Purkinje cell (primary cell): Measurements from ENCODE around the gene C2CD5. TPM values are rescaled to one million over a fixed set of nuclear protein-coding genes. Genes with fewer than 3 reads are reported as not detected.

ENCODE experiments used
- polyA plus RNA-seq: library from polyadenylated mRNA; unstranded; fragments of >200 nt; fragmentation: Nextera tagmentation; gene quantifications from 2 replicates; pipeline ENCODE4 v1.2.1, GENCODE V29; 2014

Gene C2CD5, protein sequence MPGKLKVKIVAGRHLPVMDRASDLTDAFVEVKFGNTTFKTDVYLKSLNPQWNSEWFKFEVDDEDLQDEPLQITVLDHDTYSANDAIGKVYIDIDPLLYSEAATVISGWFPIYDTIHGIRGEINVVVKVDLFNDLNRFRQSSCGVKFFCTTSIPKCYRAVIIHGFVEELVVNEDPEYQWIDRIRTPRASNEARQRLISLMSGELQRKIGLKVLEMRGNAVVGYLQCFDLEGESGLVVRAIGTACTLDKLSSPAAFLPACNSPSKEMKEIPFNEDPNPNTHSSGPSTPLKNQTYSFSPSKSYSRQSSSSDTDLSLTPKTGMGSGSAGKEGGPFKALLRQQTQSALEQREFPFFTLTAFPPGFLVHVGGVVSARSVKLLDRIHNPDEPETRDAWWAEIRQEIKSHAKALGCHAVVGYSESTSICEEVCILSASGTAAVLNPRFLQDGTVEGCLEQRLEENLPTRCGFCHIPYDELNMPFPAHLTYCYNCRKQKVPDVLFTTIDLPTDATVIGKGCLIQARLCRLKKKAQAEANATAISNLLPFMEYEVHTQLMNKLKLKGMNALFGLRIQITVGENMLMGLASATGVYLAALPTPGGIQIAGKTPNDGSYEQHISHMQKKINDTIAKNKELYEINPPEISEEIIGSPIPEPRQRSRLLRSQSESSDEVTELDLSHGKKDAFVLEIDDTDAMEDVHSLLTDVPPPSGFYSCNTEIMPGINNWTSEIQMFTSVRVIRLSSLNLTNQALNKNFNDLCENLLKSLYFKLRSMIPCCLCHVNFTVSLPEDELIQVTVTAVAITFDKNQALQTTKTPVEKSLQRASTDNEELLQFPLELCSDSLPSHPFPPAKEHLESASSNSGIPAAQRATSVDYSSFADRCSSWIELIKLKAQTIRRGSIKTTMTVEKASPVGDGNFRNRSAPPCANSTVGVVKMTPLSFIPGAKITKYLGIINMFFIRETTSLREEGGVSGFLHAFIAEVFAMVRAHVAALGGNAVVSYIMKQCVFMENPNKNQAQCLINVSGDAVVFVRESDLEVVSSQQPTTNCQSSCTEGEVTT
- polyA plus RNA-seq = 12.0 and 20.7 TPM in 2 replicates

GRCh38 chr12:22544038-22544979 is at the start of gene C2CD5:
TSS of gene C2CD5 (minus strand) at chr12:22544542. CDS start at chr12:22544150, 392 bp downstream.

Other genes starting within 250 kb of the C2CD5 start
- gene ST8SIA1, start 209.8 kb downstream of the C2CD5 start, polyA plus RNA-seq = 25.2 and 57.8 TPM in 2 replicates
- 17.1 and 31.3 TPM in 2 replicates for gene ETNK1, start 80.6 kb upstream of the C2CD5 start, polyA plus RNA-seq